Liver (tissue), 3 donors: ENCODE results near the gene CHTF18.

Experiments used
- ATF3 ChIP-seq: IDR thresholded peaks from 2 replicates; pipeline ENCODE4 v1.6.1; 2016; ENCODE audit warnings: antibody characterized with exemption
- CTCF ChIP-seq: fragments of 150-350 bp; IDR thresholded peaks from 2 replicates; pipeline ENCODE4 v1.5.1; 2017; ENCODE audit warnings: improper control_type of control experiment, low read depth, low read length; ENCODE audit not compliant: missing input control
- EGR1 ChIP-seq, 2 donors: IDR thresholded peaks; 2 replicates each; pipeline ENCODE4 v1.6.1; 2016 to 2018; ENCODE audit warnings: antibody characterized with exemption in 2 of 2, low read depth in 2 of 2
- GABPA ChIP-seq, 2 donors: IDR thresholded peaks in 1 of 2; conservative IDR thresholded peaks in 1 of 2; 2 replicates each; pipeline ENCODE4 v1.6.1; 2016; ENCODE audit warnings: antibody characterized with exemption in 2 of 2, mild to moderate bottlenecking in 1 of 2, moderate library complexity in 1 of 2
- HNF4A ChIP-seq, 2 donors: conservative IDR thresholded peaks; 2 replicates each; pipeline ENCODE4 v1.6.1; 2016; ENCODE audit warnings: antibody characterized with exemption in 2 of 2, mild to moderate bottlenecking in 2 of 2
- HNF4G ChIP-seq: IDR thresholded peaks from 2 replicates; pipeline ENCODE4 v1.6.1; 2016; ENCODE audit warnings: antibody characterized with exemption
- MAX ChIP-seq: IDR thresholded peaks from 2 replicates; pipeline ENCODE4 v1.6.1; 2016; ENCODE audit warnings: antibody characterized with exemption
- NR2F2 ChIP-seq: IDR thresholded peaks from 2 replicates; pipeline ENCODE4 v1.6.1; 2016; ENCODE audit warnings: antibody characterized with exemption
- RAD21 ChIP-seq, 2 donors: IDR thresholded peaks; 2 replicates each; pipeline ENCODE4 v1.6.1; 2016; ENCODE audit warnings: antibody characterized with exemption in 2 of 2, mild to moderate bottlenecking in 2 of 2
- REST ChIP-seq: IDR thresholded peaks from 2 replicates; pipeline ENCODE4 v1.6.1; 2016; ENCODE audit warnings: antibody characterized with exemption, mild to moderate bottlenecking
- RXRA ChIP-seq, 2 donors: IDR thresholded peaks; 2 replicates each; pipeline ENCODE4 v1.6.1; 2017 to 2018; ENCODE audit warnings: antibody characterized with exemption in 2 of 2, mild to moderate bottlenecking in 1 of 2
- SP1 ChIP-seq: IDR thresholded peaks from 2 replicates; pipeline ENCODE4 v1.6.1; 2018; ENCODE audit warnings: antibody characterized with exemption, mild to moderate bottlenecking
- TAF1 ChIP-seq: conservative IDR thresholded peaks from 2 replicates; pipeline ENCODE4 v1.6.1; 2016; ENCODE audit warnings: antibody characterized with exemption, mild to moderate bottlenecking
- ZBTB33 ChIP-seq: IDR thresholded peaks from 2 replicates; pipeline ENCODE4 v1.6.1; 2016; ENCODE audit warnings: antibody characterized with exemption
- donor health status: healthy.
- donor health status: healthy.

GRCh38 chr16:820748-821147 lies 32.3 kb downstream of the CHTF18 start:
- TF ChIP-seq RAD21 (IDR thresholded peaks at IDR 0.05) (no peak), REST (no peak), CTCF (no peak), GABPA (IDR thresholded peaks at IDR 0.05 in 1 of 2, conservative IDR thresholded peaks at IDR 0.05 in 1 of 2) (no peak), ZBTB33 (no peak), SP1 (no peak), TAF1 (no peak), MAX (no peak), NR2F2 (no peak), HNF4G (no peak), EGR1 (IDR thresholded peaks at IDR 0.05; ENCODE audit: low read depth in 2 of 2) (no peak), RXRA (IDR thresholded peaks at IDR 0.05) (no peak), ATF3 (no peak), HNF4A (conservative IDR thresholded peaks at IDR 0.05) (no peak)
